Renal cortex interstitium (tissue), 11 donors: ENCODE measurements around the gene OSBP2. TPM values are rescaled to one million over a fixed set of nuclear protein-coding genes. Genes with fewer than 3 reads are reported as not detected.

Experiments
- DNase-seq, 11 donors: peaks; one replicate each; pipeline ENCODE4 v3.0.0-alpha.2; 2013; ENCODE audit warnings: low read depth in 9 of 11, low spot score in 4 of 11; ENCODE audit errors: extremely low read depth in 1 of 11
- polyA plus RNA-seq, 3 donors: library from polyadenylated mRNA; unstranded; fragments of 120-200 nt; gene quantifications; one replicate each; pipeline ENCODE4 v1.2.1, GENCODE V29; 2013; ENCODE audit not compliant: insufficient read length in 3 of 3

The OSBP2 gene
- polyA plus RNA-seq, 3 donors, result 5.5 to 7.4 (median 5.6) TPM

DNA sequence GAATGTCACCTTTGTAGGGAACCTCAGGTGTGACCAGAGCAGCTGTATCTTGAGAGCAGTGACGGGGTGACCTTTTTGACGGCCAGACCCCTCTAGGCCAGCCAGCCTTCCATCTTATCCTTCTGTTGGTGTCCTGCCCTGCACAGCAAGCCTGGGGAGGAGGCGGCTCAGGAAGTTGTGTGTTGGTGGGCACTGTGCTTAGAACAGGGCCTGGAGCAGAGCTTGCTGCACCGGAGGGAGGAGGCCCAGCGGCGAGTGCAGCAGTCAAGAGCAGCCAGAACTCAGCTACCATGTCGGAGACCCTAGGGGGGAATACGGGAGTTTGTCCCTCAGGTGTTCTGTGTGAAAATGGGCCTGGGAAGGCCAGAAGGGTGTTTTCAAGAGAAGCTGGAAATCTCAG is 129.4 kb downstream of the OSBP2 start:
- DNase-seq, result no peak

DNA sequence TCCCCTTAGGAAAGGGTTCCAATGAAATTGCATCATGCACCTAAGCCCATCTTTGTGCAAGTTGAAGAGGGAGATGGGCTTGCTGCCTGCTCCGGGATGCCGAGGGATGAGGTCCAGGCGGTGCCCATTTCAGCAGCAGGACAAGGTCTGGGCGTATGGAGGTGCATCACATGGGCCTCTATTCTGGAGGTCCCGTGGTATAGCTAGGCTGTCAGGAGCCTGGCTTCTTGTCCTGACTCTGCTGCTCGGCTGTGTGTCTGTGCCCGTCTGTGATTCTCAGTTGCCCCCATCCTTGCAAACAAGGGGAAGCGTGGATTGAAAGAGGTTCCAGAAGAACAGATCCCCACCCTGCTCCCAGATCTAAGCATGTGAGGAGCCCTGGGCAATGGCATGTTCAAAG is 130.0 kb downstream of the OSBP2 start:
- DNase-seq, result no peak

DNA sequence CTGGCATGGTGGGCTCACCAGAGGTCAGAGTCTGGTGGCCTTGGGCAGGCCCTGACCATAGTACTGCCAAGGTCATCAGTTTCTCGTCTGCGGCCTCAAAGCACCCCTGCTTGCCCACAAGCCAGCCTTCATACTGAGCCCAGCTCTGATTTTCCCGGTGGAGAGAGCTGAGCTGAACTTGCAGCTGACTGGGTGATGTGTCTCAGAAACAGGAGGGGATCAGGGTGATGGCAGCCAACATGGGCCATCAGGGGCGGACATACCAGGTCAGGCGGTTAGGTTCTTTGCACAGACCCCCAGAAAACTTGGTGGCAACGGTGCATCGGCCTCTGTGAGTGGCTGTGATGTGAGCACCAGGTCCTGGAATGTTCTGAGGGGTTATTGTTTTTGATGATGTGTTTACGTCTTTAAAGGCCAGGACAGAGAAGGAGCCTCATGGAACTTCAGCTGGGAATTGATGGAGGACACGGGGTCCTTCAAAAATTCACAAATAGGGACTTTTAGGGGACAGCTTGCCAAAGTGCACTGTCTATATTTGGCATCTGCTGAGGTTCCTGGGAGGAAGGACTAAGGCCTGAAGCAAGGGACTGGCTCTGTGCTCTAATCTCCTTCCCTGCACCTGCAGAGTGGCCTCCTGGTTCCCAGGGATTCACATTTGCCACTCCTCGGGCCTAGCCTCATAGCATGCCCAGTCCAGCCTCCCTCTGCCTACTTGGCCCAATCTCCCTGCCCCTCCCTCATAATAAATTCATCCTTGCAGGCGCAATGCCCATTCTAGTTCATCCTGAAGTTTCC is 131.2 kb downstream of the OSBP2 start:
- DNase-seq, result no peak

DNA sequence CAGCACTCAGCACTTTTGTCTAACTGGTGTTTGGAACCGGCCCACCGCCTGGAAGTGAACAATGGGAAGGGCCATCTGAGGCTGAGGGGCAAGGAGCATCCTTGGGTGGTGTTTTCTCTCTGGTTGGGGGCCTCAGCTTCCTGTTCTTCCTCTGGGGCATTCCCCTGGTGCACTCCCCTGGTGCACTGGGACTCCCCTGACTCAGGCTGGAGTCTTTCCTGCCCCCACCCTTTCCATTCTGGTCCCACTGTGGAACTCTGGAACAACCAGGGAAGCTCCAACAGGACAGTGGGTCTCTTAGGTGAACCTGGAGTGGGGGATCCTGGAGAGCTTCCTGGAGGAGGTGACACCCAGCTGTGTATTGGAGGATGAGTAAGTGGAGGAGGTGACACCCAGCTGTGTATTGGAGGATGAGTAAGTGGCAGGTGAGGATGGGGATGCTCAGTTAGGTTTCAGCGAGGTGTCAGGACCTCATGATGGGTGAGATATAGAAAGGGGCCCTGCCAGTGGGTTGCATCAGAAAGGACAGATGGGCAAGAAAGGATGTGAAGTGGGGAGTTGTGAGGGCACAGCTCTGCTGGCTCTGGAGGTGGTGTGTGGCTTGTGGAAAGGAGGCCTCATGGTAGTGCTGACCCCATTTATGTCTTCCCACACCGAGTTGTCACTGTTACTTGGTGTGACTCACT is 132.1 kb downstream of the OSBP2 start:
- no peak for DNase-seq

DNA sequence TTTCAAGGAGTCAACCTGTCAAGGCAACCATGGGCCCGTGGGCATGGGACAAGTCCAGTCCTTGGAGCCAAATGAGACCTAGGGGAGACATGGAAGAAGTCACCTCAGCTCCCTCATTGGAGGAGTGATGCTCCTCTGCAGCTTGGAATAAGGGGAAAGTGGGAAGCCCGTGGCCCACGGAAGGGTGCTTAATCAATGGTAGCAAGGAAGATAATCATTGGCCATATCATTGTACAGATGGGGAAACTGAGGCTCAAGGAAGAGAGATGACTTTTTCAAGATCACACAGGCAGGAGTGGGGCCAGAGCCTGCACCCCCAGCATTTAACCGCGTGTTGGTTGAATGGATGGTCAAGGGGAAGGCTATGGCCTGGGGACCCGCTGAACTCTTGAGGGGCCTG is 133.0 kb downstream of the OSBP2 start:
- no peak for DNase-seq

DNA sequence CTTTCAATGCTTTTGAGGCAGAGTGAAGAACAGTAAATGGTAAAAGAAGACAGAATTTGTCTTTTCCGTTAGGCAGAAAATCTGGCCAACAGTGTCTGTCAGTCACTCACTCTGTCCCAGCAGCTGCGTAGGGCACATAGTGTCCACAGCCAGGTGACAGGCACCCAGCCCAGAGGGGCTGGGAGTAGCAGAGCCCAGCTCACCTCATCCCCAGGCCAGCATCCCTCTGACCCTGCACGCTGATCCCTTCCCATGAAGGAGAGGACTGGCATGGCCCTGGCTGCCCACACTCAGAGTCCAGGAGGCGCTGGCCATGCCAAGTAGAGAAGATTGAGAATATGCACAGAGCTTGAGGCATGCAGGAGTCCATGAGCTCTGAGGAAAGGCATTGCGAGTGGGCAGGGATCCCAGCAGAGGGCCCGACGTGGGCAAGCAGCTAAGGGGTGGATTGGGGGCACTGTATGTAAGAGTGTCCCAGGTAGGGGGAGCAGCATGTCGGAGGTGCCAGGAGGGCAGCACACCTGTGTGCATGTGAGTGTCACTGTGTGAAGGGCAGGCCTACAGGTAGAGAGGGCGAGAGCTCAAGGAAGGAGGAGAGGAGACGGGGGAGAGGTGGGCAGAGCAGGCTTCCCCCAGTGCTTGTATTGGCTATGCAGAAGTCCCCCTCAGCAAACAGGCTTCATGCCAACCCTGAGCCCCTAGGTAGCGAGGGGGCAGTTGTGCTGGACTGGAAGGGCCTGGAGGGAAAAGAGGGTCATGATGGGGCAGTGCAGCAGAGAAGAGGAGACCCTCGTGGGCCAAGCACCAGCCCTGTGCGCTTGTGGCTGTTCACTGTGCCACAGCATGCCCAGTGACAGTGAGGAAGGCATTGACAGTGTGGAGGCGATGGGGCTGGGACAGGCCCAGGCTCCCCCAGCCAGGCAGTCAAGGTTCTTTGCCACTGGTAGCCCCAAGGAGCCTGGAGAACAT is 133.8 kb downstream of the OSBP2 start:
- no peak for DNase-seq

DNA sequence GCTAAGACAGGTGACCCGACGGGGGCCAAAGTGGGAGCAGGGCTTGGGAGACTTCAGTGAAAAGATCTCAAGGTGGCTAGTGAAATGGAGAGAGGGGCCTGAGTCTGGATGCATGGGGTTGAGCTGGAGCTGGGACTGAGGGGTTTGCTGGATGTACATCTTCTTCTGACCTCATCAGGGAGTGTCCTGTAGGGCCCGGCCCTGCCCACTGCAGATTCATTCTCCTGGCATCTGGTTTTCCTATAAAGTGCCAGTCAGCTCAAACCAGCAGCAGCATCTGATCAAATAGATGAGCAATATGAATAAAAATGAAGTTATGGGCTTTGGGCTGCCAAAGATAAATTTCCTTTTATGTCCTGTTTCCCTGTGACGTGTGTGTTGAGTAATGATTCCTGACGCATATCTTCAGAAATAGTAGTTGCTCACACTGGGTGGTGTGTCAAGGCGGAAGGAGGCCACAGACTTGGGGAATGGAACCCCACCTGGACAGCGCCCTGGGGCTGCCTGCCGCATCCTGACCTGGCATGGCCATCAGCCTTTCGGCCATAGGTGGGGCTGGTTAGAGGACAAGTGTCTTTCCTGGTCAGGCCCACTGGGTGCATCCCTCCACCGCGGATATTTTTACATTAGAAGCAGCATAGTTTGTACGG is 135.4 kb downstream of the OSBP2 start:
- DNase-seq, result no peak

DNA sequence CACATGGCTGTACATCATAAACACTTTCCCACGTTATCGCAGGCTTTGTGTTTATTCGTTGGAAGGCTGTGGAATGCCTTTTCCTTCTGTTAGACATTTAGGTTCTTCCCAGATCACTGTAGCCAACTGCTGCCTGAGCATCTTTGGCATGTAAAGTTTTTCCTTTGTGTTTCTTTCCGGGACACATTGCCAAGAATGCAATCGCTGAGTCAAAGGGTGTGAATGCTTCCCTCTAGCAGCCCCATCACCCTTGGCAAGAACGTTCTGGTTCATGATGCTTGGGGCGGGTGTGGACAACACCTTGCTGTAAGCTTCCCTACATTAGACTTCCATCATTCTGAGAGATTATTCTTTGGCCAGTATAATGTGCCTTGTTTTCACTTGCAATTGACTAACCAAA is 136.2 kb downstream of the OSBP2 start:
- no peak for DNase-seq

DNA sequence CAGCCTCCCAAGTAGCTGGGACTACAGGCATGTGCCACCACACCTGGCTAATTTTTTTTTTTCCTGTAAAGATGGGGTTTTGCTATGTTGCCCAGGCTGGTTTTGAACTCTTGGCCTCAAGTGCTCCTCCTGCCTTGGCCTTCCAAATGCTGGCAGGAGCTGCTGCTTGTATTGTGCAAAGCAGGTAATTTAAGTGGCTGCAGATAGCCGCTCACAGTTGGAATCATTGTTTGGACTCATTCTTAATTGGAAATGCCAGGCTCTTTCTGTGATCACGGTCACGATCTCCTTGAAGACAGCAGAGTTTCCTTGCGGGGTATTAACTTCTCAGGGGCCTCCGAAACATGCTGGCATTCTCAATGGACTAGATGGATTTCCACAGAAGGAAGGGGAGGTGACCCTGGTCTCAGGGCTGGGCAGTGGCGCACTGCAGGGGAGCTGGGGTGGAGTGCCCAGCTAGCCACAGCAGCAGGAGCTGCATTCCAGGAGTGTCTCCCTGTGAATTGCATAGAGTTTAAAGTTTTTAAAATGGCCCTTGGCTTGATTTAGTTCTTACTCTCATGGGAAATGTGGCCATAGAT is 137.8 kb downstream of the OSBP2 start:
- no peak for DNase-seq

DNA sequence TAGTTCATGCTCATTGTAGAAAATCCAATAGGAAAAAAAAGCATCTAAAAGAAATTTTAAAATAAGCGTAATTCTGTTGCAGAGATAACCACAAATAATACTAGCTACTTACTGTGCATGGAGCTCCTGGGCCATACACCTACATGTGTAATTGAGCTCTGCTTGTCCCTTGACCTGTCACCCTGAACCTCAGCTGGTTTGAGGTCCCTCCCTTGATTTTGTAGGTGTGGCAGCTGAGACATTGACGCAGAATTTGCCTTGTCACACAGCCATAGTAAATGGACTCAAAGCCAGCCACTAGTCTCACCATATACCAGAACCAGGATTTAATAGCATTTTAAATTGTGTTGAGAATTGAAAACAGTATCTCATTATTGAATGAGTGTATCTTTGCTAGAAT is 138.6 kb downstream of the OSBP2 start:
- DNase-seq, result no peak

DNA sequence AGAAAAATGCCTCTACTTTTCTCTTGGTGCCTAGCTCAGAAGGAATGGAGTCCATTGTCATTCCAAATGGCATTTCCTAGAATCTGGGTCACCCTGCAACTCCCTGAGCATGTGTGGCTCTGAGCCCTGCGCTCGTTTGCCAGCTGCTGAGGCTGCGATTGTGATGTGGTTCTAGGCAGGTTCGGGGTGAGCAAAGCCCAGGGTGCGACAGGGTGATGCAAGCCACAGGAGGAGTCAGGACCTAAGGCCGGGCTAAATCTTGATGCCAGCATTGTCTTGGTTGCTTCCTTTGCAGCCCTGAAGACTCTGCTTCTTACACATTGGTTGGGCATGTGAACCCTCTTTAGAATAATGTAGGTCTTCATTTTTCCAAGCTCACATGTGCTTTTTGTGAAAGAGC is 142.9 kb downstream of the OSBP2 start:
- DNase-seq, result no peak

DNA sequence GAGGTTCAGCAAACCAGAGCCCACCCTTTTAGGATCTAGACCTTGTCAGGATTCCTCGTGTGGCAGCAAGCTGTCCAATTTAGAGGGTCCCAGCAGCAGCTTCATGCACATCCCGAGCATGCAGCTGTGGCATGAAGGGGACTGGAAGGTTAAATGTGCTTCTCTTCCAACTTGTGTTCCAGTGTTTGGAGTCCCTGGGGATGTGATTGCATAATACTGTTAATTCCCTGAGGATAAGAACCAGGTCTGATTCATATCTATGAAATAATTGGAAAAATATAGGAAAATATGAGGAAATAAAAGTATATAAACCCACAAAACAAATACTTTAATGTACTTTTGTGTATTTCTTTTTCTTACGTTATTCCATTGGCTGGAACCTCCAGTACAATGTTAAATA is 143.4 kb downstream of the OSBP2 start:
- no peak for DNase-seq

DNA sequence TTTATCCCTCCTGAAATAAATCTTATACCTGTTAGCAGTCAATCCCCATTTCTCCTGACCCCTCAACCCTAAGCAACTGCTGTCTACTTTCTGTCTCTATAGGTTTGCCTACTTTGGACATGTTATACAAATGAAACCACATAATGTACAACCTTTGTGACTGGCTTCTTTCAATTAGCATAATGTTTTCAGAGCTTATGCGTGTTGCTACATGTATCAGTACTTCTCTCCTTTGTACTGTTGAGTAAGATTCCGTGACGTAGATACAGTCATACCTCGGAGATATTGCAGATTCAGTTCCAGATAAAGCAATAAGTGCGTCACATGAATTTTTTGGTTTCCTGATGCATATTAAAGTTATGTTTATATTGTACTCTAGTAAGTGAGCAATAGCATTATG is 146.6 kb downstream of the OSBP2 start:
- DNase-seq, result no peak

DNA sequence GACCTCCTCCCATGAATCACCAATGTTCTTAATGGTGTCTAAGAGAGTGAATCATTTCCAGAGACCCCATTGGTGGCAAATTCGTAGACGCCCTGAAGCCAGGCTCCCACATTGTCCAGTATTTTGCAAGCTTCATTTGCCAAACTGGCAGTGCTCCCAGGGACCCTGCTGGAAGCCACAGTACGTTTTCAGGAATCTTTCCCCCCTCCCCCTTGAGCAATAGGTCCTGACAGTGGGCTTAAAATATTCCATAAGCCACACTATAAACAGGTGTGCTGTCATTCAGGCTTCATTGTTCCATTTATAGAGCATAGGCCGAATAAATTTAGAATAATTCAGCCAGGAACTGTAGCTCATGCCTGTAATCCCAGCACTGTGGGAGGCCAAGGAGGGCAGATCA is 148.6 kb downstream of the OSBP2 start:
- no peak for DNase-seq

DNA sequence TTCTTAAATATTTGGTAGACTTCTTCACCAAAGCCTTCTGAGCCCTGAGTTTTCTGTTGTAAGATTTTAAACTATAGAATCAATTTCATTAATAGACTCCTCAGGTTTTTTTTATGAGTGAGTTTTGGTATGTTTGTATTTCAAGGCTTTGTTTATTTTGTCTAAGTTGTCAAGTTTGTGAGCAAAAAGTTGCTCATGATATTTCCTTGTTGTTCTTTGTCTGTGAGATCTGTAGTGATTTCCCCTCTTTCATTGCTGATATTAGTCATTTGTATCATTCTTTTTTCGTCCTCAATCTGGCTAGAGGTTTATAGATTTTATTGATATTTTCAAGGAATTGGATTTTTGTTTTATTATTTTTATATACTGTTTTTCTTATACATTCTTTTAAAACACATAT is 152.9 kb downstream of the OSBP2 start:
- no peak for DNase-seq

DNA sequence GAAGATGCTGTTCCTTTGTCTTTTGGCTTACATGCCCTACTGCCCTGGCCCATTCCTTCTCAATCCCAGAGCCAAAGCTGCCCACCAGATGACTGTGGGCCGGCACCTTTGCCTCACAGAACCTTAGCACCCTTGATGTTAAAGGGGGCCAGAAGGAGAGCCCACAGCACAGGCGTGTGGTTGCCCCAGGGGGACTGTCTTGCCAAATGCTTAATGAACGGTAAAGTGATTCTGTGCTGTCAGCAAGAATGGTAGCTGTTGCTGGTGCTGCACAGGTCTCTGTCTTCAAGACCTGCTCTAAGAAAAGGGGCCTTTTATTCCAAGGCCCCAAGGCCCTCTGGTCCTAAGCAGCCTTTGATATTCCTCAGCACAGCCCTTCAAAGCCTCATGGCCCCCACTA is 160.6 kb downstream of the OSBP2 start:
- no peak for DNase-seq

DNA sequence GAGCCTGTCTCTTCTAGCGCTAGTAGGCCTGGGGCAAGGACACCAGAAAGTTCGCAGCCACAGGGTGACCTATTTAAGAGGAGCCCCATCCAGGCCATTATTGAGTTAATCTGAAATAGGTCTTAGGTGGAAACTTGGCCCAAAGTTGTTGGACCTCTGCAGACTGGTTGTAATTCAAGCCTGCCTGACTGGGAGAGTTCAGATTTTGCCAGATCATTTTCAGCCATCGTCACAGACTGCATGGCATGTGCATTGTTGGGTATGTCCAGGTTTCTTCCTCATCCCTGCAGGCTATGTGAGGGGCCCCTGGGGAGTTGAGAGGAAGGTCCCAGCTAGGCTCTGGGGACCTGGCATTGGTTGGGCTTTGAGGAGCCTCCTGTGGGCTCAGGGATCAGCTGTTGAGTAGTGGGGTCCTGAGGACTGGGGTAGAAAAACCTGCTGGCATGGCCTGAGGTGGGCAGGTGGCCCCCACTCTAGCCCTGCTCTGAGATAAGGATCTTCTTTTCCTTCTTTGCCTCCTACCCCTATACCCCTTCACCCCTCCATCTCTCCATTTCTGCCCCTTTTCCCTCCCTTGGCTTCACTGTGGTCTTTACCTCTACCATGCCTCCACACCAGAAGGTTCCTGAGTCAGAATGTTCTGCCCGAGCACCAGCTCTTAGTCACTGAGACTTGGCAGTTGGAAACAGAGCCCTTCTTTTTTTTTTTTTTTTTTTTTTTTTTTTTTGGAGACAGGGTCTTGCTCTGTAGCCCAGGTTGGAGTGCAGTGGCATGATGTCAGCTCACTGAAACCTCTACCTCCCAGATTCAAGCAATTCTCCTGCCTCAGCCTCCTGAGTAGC is 161.2 kb downstream of the OSBP2 start:
- DNase-seq, result no peak
